ENCODE results near the gene TTC31.

TTC31 gene

DNA sequence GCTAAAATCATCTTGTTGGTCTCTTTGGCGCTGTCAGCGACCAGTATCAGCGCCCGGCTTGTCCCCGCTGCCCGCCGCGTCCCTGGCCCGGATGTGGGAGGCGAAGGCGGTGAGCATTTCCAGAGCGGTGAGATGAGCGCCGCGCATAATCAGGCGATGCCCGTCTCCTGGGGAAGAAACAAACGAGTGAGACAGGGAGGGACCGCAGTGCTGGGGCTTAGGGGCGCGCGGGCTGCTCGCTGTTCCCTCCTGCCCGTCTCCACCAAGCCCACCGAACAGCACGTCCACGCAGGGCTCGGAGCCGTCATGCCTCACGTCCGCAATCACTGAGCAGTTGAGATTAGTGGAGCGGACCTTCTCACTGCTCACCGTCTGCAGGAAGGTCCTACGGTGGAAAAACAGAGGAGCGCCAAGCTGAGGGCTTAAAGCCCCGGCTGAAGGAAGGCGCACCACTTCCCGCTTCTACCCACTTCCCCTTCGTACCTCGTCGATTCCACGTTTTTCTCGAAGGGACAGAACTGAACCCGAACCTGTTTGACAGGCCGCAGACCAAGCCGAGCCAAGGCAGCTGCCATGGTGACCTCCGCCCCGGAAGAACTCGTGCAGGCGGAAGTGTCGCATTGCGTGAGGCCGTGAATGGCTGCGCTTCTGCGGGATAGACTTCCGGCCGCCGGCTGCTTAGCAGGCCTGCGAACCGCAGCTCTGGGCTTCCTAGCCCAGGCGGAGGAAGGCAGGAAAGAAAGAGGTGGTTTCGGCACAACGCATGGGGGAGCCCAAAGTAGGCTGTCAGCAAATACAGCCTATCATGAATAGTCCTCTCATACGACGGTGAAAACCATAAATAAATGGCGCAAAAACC, 10.6 kb upstream of the TTC31 start, which contains the start of gene MRPL53:
Gene MRPL53, minus strand, starts transcription at position 595 of the 859 bp plus-strand sequence. Its CDS starts 20 bp downstream, at position 575.
- peak within 1 kb of the TSS; percentile 72 for H3K4me3 ChIP-seq (ENCODE audit: insufficient read depth, low read length, poor library complexity, severe bottlenecking)
- H3F3A ChIP-seq (ENCODE audit: insufficient read depth), result peaks cover 20% of the 10 kb centered on the region
- peak within 1 kb of the TSS; percentile 78 for H3K9ac ChIP-seq (ENCODE audit: low read length)
- no peaks in the 10 kb centered on the region for H3K9me3 ChIP-seq (ENCODE audit: insufficient read depth, low read length)
- TF ChIP-seq EZH2phosphoT487 (conservative IDR thresholded peaks at IDR 0.05; ENCODE audit: low read length), result no peak
- TF ChIP-seq, protein P1, sequence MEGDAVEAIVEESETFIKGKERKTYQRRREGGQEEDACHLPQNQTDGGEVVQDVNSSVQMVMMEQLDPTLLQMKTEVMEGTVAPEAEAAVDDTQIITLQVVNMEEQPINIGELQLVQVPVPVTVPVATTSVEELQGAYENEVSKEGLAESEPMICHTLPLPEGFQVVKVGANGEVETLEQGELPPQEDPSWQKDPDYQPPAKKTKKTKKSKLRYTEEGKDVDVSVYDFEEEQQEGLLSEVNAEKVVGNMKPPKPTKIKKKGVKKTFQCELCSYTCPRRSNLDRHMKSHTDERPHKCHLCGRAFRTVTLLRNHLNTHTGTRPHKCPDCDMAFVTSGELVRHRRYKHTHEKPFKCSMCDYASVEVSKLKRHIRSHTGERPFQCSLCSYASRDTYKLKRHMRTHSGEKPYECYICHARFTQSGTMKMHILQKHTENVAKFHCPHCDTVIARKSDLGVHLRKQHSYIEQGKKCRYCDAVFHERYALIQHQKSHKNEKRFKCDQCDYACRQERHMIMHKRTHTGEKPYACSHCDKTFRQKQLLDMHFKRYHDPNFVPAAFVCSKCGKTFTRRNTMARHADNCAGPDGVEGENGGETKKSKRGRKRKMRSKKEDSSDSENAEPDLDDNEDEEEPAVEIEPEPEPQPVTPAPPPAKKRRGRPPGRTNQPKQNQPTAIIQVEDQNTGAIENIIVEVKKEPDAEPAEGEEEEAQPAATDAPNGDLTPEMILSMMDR (IDR thresholded peaks at IDR 0.05; ENCODE audit: insufficient read depth, low read length, poor library complexity, severe bottlenecking), result no peak
- no peaks in the 10 kb centered on the region for H4K20me1 ChIP-seq (ENCODE audit: low read depth, low read length)
- no peaks in the 10 kb centered on the region for H3K79me2 ChIP-seq (ENCODE audit: insufficient read depth, low read length)
- no peaks in the 10 kb centered on the region for H3K27me3 ChIP-seq (ENCODE audit: low read length)
- no peaks in the 10 kb centered on the region for H3K36me3 ChIP-seq (ENCODE audit: low read length)
- peak within 1 kb of the TSS; percentile 89 for H3K27ac ChIP-seq (ENCODE audit: low read depth, low read length)
- H2AFZ ChIP-seq (ENCODE audit: low read depth, low read length, severe bottlenecking), result peak within 1 kb of the TSS; percentile 88
- H3K9me2 ChIP-seq (replicated peaks; ENCODE audit: insufficient read depth, low read length), result no peaks in the 10 kb centered on the region
- peak within 1 kb of the TSS; percentile 98 for H3K4me2 ChIP-seq (ENCODE audit: low read depth, low read length, poor library complexity, severe bottlenecking)

DNA sequence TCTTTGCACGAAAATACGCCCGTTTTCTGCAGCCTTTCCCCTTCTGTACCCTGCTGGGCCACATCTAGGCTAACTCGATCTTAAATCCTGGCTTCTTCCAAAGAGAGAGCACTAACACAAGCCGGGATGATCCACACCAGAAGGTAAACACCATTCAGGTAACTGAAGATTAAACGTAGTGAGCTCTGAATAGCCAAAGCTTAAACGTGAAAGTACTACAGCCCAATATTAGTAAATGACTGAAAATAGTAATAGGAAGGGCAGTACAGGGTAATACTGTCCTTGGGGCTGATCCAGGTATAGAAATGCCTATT, 10.0 kb upstream of the TTC31 start:
- H3K4me2 ChIP-seq (ENCODE audit: low read depth, low read length, poor library complexity, severe bottlenecking), result peak overlapping the region; percentile 98
- H3K36me3 ChIP-seq (ENCODE audit: low read length), result no peaks in the 10 kb centered on the region
- H3F3A ChIP-seq (ENCODE audit: insufficient read depth), result peaks cover 20% of the 10 kb centered on the region
- peak overlapping the region; percentile 88 for H2AFZ ChIP-seq (ENCODE audit: low read depth, low read length, severe bottlenecking)
- peak overlapping the region; percentile 72 for H3K4me3 ChIP-seq (ENCODE audit: insufficient read depth, low read length, poor library complexity, severe bottlenecking)
- H3K27me3 ChIP-seq (ENCODE audit: low read length), result no peaks in the 10 kb centered on the region
- peak overlapping the region; percentile 78 for H3K9ac ChIP-seq (ENCODE audit: low read length)
- TF ChIP-seq EZH2phosphoT487 (conservative IDR thresholded peaks at IDR 0.05; ENCODE audit: low read length), result no peak
- TF ChIP-seq, protein P1 (IDR thresholded peaks at IDR 0.05; ENCODE audit: insufficient read depth, low read length, poor library complexity, severe bottlenecking), result no peak
- no peaks in the 10 kb centered on the region for H3K9me2 ChIP-seq (replicated peaks; ENCODE audit: insufficient read depth, low read length)
- H3K9me3 ChIP-seq (ENCODE audit: insufficient read depth, low read length), result no peaks in the 10 kb centered on the region
- no peaks in the 10 kb centered on the region for H4K20me1 ChIP-seq (ENCODE audit: low read depth, low read length)
- no peaks in the 10 kb centered on the region for H3K79me2 ChIP-seq (ENCODE audit: insufficient read depth, low read length)
- H3K27ac ChIP-seq (ENCODE audit: low read depth, low read length), result peak overlapping the region; percentile 89

DNA sequence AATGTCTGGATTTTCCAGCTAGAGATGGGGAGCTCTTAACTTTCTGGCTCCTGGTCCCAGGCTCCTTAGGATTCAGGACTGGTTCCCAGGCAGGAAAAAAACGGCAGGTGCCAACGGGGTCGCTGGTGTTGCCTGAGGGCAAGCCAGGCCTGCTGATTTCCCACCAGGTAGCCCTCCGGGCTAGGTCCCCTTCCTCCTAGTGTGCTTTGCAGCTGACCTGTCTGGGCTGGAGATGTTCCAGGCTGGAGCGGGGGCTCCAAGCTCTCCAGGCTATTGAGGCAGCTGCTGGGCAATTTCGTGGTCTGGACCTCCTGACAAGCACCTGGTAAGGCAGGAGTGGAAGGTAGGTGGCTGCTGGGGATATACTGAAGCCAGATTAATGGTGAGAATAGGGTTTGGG, 8.4 kb upstream of the TTC31 start:
- Histone ChIP-seq H4K20me1 (ENCODE audit: low read depth, low read length) (no peaks in the 10 kb centered on the region), H3K4me2 (ENCODE audit: low read depth, low read length, poor library complexity, severe bottlenecking) (no peak overlapping the region), H3K9ac (ENCODE audit: low read length) (no peak overlapping the region), H3K36me3 (ENCODE audit: low read length) (no peaks in the 10 kb centered on the region), H3F3A (ENCODE audit: insufficient read depth) (peaks cover 20% of the 10 kb centered on the region), H2AFZ (ENCODE audit: low read depth, low read length, severe bottlenecking) (no peak overlapping the region), H3K4me3 (ENCODE audit: insufficient read depth, low read length, poor library complexity, severe bottlenecking) (no peak overlapping the region), H3K9me2 (replicated peaks; ENCODE audit: insufficient read depth, low read length) (no peaks in the 10 kb centered on the region), H3K79me2 (ENCODE audit: insufficient read depth, low read length) (no peaks in the 10 kb centered on the region), H3K27ac (ENCODE audit: low read depth, low read length) (no peak overlapping the region), H3K9me3 (ENCODE audit: insufficient read depth, low read length) (no peaks in the 10 kb centered on the region), H3K27me3 (ENCODE audit: low read length) (no peaks in the 10 kb centered on the region)
- TF ChIP-seq EZH2phosphoT487 (conservative IDR thresholded peaks at IDR 0.05; ENCODE audit: low read length), result no peak
- TF ChIP-seq, protein P1 (IDR thresholded peaks at IDR 0.05; ENCODE audit: insufficient read depth, low read length, poor library complexity, severe bottlenecking), result no peak

Measured in SU-DHL-6 (cell line).